Head of caudate nucleus (tissue), 42 donors: ENCODE measurements around the gene CHD6.

ENCODE experiments used
- DNase-seq, 42 donors: peaks; one replicate each; pipeline versions ENCODE4 v3.0.0 to v3.0.0-alpha.2; 2020 to 2021; ENCODE audit warnings: mixed read lengths in 7 of 42
- intact Hi-C: fragments of 100-400 bp; cut with DNase I; formaldehyde crosslinking; loops from one replicate; pipeline ENCODE4 v1.15.0; 2022

CHD6 gene

DNA sequence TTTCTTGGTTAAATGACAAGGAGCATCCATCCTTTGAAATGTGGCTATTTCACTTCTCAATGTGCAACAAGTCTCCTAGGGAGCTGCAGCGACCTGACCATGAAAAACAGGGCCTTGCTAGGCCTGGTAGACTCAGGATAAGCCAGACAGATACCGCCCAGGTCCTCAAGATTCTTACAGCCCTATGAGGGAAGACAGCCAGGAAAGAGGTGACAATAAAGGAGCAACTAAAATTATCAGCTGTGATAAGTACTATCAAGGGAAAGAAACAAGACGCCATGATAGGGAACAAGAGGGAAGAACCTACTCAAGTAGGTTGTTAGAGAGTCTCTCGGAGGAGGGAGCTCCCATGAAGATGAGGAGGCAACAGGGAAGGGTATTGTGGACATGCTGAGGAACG is 200.1 kb downstream of the CHD6 start:
- no peak for DNase-seq
- intact Hi-C loops, result loop anchor here (10.0 kb wide), 1 partner anchor 243 kb away; no protein-coding TSS in a partner anchor

DNA sequence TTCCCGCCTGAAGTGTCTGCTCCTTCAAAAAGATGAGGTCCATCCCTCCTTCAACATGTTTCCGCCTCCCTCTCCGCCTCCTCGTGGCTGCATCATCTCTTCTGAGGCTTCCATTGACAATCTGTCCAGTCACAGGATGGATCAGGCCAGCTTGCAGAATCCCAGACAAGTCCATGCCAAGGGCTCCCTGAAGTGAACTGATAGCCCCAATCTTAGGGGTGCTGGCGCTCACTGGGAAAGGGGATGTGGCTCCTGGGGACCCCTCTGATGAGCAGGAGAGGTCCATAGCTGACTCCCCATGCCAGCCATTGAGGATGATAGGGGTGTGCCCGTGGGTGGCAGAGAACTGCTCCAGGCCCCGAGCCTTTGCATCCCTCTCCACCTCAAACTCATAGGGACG is 203.0 kb downstream of the CHD6 start:
- intact Hi-C loops, result loop anchor here (10.0 kb wide), 1 partner anchor 240 kb away; no protein-coding TSS in a partner anchor
- DNase-seq, result no peak

DNA sequence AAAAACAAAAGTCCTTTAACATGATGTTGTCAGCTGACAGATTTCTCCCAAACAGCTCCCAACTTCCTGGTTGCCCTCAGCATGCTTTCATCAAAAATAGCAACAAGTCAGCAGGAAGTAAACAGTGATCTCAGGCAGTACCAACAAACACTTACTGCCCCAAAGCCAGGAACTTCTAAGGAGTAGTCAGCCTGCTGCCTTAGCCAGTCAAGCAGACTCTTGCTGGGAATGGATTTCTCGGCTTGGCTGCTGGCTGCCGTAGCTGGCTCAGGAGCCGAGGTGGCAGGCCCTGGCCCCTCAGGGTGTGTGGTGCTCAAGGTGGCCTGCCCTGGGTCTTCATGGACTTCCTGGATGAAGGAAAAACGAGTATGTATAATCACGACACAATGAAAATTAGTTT is 205.0 kb downstream of the CHD6 start:
- intact Hi-C loops, result loop anchor here (10.0 kb wide), 1 partner anchor 238 kb away; no protein-coding TSS in a partner anchor
- no peak for DNase-seq

DNA sequence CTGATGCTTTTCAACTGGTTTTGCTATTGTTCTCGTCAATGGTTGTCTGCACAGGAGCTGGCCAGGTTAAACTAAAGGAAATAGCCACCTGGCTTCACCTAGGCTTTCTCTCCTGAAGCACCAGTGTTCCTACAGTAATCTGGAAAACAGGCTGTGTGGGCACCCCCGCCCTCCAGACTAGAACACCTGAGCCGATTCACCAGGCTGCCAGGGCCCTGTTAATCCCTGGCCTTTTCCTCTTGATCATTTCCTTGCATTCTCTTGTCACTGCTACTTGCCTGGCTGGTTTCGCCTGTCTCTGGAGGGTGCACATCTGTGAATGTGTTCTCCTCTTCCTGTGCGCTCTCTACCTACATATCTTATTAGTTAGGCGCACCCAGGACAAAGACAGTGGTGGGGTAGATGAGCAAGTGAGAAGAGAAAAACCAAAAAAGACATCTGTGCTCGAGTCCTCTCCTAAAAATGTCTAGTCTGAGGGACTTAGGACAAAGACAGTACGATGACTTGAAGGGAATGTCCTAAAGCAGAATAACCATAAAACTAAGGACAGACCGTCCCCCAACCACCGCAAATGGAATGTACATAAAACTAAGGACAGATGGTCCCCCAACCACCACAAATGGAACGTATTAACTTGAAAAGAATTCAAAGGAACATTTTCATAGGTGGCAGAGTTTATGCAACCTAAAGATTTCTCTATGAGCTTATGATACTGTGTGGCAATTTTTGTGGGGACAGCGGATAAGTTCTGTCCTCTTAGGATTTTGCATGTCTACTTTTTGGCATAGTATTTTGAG is 205.7 kb downstream of the CHD6 start:
- DNase-seq, result no peak

DNA sequence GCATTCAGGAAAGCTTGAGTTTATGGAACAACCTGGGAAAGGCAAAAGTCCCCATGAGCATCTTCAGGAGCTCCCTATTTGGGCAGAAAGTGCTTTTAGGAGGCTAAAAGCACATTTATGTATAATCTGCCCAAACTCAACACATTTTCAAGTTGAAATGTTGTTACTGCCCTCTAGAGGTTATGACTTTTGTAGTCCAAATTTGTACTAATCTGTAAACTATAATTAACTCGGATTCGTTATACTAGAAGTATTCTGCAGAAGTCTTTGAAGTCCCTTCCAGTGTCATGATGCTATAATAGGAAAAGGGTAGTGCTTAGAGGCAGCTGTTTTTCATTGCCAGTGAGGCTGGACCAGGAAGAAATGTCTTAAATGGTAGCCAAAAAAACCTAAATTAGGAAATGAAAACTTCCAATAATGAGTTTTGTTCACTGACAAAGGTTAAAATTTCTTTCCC is 206.8 kb downstream of the CHD6 start:
- intact Hi-C loops, result loop anchor here (10.0 kb wide), 1 partner anchor 237 kb away; no protein-coding TSS in a partner anchor

More for the DNA sequence above, 205.7 kb downstream of the CHD6 start:
- intact Hi-C loops, result loop anchor here (10.0 kb wide), 1 partner anchor 238 kb away; no protein-coding TSS in a partner anchor

DNA sequence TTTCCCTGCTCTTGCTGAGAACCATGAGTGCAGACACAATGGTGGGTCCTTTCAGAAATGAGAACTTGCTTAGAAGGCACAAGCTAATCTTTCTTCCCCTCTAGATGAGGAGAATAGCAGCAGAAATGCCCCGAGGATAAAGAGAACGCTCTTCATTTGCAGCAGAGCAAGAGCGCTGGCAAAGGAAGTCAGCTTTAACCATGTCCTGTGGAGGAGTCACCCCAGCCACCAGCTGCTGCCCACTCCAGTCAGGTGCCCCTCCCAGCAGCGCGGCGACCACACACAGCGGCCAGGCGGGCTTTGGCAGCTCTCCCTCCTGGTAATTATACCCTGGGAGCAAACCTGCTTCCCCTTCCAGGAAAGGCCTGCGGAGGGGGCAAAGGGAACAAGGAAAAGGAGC is 209.2 kb downstream of the CHD6 start:
- peak in 28 of 42 donors; percentile 20 to 75 (median 46) for DNase-seq
- intact Hi-C loops, result no loop called here

More for the DNA sequence above, 206.8 kb downstream of the CHD6 start:
- DNase-seq, result no peak

DNA sequence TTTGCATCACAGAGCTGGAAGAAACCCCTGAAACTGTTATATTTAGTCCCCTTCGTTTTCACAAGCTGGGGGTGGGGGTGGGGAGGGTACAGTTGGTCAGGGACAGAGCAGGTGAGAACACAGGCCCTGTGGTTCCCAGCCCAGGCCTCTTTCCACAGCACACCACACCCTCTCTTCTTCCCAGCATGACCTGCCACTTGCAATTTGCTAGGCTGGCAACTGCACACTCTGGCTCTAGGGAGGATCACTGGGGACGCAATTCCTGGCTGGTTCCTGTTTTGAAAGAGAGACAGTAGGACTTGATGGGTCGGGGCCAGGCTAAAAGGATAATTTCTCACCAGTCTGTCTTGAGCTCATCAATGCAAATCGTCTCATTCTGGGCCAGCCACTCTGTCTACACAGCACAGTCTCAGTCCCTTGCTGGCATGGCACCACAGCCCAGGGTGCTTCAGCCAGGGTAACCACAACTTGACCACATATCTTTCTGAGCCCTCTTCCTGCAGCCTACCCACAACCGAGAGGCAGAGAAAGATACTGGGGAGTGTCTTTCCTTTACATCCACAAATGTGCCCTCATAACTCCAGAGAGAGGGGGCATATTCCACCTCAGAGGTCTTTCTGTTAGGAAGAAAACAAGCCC is 209.9 kb downstream of the CHD6 start:
- no peak for DNase-seq
- intact Hi-C loops, result no loop called here

DNA sequence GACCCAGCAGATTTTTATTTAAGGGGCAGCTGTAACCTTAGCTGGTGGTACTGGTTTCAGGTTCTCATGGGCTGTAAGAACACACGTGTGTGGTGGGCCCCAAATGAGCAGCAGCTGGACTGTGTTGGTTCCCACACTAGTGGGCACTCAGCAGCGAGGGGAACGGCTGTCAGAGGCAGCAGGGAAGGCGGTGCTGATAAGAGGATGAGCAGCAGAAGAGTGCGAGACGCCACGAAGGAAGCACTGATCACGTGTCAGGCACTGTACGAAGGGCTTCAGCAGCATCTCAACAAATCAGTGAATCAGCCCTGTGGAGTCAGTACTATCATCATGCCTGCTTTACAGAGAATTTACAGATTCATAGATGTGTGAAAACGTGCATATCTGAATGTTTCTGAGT is 210.6 kb downstream of the CHD6 start:
- intact Hi-C loops, result no loop called here
- peak in 12 of 42 donors; percentile 20 to 59 (median 38) for DNase-seq

DNA sequence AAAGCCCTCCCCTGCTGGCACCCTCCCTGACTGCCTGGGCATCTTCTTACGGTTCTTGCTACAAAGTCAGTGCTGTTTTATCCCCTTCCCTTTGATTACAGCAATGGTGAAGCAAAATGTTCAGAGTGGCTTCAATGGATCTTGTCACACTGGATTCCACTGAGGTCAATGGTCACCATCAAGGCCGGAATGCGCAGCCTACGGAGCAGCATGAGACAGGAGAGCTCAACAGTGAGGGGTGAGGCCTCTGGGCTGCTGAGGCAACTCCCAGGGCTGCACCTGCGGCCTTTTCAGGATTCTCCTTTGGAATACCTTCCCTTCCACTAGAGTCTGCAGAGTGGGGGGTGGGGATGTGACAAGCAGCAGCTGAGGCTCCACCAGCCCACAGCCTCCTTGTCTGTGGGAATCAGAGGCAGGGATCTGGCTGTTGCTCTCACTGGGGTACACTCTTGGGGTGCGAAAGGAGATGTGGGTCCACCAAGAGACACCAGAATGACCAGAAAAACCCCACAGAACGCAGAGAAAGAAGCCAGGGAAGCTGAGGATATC is 211.2 kb downstream of the CHD6 start:
- DNase-seq, result peak in 13 of 42 donors; percentile 15 to 72 (median 40)
- intact Hi-C loops, result no loop called here

DNA sequence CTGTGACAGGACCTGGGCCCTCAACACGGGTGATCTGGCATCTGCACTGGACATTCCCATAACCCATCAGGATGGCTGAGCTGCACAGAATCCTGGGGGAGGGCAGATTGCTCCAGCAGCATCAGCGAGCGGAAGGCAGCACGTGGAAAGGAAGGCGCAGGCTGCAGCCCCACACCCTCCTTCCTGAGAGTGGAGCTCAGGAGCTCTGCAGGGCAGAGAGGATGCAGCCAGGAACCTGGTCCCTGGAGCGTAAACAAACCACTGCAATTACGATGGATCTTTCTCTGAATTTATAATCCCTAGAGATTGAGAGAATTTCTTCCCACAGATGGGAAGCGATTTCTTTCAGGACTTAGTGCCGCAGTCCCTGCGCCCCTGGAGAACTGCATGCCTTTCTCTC is 211.8 kb downstream of the CHD6 start:
- intact Hi-C loops, result no loop called here
- peak in 10 of 42 donors; percentile 31 to 65 (median 46) for DNase-seq

DNA sequence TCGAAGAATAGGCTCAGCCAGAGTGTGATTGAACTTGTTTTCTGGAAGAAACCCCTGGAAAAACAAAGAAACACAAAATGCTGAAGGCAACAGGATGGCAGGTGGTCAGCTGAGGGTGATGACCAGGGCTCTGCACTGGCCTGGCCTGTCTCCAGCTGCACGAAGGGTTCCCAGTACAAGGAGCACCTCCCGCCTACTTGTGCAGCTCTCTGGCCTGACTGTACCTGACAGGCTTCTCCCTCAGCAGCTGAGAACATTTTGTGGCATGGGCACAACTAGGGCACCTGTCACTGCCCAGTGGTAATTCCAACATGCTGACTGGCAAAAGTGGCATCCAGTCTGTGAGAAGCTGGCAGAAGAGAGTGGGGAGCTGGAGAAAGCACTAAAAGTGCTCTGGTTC is 212.7 kb downstream of the CHD6 start:
- intact Hi-C loops, result no loop called here
- DNase-seq, result no peak

DNA sequence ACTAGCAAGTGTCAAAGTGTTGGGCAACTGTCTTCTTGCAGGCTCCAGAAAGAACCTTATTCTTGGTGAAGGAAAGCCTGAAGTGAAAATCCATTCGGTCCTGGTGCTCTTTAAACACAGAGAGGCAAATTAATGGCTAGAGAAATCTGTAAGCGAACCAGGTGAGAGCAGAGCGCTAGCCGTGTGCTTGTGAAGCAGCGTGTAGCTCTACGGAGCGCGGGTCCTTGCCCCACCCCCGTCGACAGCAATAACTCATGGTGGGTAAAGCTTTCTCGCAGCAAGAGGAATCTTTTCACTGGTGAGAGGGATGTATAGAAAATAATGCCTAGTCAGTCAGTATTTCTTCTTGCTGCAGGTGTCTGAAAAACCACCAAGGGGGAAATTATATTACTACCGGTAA is 214.6 kb downstream of the CHD6 start:
- intact Hi-C loops, result no loop called here
- no peak for DNase-seq

DNA sequence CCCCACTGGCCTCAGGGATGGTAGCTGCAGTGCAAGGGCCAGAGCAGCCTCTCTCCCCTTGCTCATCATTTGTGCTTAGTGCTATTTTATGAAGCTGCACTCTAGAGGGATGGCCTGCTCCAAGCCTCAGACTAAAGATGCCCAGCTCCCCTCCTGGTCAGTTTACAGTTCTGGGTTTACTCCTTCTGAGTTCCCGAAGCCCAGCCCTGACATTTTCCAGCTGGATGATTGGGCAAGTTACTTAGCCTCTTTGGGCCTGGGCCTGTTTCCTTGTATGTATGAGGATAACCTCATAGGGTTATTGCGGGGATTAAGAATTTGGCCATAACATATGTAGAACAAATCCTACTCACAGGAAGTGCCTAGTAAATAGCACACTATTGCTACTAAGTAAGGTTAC is 219.8 kb downstream of the CHD6 start:
- intact Hi-C loops, result no loop called here
- no peak for DNase-seq

DNA sequence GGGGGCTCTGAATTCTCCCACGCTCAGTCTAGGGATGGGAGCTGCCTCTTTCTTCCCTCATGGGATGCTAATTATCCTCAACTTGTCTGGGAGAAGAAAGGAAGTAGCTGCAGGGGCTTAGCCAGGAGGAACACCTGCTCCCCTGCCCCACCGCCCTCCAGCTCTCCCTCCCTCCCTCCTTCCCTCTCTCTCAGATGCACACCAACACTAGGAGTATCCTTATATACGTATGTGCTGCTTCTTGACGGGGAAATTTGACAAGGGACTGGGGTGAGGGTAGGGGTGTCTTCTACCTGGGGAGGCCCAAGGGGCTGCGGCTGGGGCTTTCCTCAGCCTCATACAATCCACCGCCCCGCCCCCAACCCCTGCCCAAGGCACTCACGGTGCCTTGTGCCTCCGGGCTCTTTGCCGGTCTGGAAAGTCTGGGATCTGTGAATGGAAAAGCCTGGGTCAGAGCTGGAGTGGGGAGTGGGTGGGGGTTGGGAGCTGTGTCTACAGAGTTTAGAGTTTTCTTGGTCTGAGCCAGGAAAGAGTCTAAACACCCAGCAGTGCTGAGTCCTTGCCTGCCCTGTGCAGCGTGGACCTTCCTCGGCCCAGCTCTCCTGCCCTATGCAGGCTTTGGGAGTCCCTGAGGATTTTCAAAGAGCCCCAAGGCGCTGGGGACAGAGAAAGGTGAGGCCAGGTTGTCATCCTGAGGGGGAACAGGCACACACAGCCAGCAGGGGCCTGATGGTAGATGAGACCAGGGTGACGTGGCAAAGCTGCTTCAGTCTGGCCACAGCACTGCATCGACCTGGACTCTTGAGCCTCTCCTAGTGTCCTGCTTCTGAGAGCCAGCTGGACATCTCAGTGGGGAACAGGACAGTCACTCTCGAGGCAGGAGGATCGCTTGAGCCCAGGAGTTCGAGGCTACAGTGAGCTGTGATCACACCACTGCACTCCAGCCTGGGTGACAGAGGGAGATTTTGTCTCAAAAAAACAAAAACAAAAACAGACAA is 222.2 kb downstream of the CHD6 start:
- peak in 1 of 42 donors; percentile 11 for DNase-seq
- intact Hi-C loops, result no loop called here

DNA sequence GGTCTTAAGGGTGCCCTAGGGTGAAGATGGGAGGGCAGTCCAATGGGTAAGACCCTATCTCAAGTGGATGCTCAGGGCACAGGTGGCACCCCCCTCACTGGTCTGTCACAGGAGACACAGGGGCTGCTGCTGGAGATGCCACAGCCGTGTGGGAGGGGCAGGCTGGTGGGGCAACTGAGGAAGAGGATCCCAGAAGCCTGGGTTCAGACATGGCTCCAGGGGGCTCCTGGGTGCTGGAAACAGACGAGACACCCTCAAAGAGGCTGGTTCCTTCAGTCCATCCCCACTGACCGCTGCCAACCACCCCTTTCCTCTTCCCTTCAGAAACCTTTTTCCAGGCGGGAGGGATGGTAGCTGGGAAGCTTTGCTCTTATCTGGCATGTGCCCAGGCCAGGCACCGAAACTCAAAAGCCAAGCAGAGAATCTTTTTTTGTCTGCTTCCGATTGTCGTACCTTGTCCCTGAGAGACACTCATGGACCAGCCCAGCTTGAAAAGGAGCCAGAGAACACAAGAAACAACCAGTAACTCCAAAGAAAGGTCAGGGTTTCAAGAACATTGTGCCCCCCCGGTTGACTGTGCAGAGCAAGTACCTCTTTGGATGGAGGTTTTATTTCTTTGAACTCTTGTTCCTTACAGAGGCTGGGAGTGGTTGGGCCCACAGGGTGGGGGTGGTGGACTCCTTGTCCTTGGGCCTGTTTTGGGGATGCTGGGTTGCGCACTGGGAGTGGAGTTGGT is 223.1 kb downstream of the CHD6 start:
- intact Hi-C loops, result no loop called here
- no peak for DNase-seq

DNA sequence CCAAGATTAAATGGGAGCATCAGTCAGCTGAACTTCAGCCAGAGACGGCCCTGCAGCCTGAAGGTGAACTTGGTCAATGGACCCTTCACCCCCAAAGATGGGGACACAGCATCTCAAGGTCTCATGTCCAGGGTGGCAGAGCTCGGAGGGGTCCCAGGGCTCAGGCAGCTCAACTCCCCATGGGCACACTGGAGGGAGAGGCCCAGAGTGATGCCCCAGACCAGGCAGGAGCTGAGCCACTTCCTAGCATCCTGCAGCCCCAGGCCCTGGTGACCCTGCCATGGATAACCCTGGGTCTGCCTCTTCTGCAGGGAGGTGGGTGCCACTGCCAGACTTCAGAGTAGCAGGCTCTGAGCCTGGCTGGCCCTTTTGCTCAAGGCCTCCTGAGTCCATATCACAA is 224.1 kb downstream of the CHD6 start:
- DNase-seq, result no peak
- intact Hi-C loops, result no loop called here

DNA sequence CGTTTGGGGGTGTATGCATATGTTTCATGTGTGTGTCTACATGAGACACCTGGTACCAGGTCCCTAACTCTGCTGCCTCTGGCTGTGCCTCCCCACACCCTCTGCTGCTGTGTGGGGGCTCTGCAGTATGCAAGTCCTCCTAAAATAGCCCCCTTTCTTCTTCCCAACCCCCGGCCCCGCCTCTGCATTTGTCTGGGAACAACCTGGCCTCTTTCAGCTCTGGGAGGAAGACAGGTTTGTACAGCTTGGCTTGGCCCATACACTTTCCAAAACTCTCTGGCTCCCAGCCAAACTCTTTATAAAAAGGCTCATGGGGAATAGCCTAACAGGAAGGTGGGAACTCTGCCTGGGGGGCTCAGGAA is 224.5 kb downstream of the CHD6 start:
- intact Hi-C loops, result no loop called here
- DNase-seq, result peak; percentile 36 to 92 (median 77)
